Prostate gland (tissue), 2 donors: ENCODE data around the gene LIPC.

Source experiments
- CTCF ChIP-seq, 4 experiments: fragments of 200-600 bp in 2 of 4; fragments of 450-650 bp in 2 of 4; sonication (generic) in 2 of 4; IDR thresholded peaks; 1 replicate in 3 of 4; 2 replicates in 1 of 4; pipeline ENCODE4 v1.5.1; 2016 to 2019; ENCODE audit warnings: antibody characterized with exemption in 4 of 4, mild to moderate bottlenecking in 2 of 4, moderate library complexity in 2 of 4
- POLR2A ChIP-seq: fragments of 450-650 bp; IDR thresholded peaks from one replicate; pipeline ENCODE4 v1.6.1; 2016; ENCODE audit warnings: antibody characterized with exemption, mild to moderate bottlenecking
- POLR2AphosphoS5 ChIP-seq: sonication (generic); formaldehyde crosslinking; IDR thresholded peaks from one replicate; pipeline ENCODE4 v1.6.1; 2017; ENCODE audit warnings: antibody characterized with exemption

- no peak for TF ChIP-seq CTCF (IDR thresholded peaks at IDR 0.05)
- no peak for TF ChIP-seq POLR2AphosphoS5
- no peak for TF ChIP-seq POLR2A
Observed at GRCh38 chr15:58403581-58403980, 28.2 kb upstream of the LIPC start.
